ENCODE results near the gene ENKD1.

The ENKD1 gene

DNA sequence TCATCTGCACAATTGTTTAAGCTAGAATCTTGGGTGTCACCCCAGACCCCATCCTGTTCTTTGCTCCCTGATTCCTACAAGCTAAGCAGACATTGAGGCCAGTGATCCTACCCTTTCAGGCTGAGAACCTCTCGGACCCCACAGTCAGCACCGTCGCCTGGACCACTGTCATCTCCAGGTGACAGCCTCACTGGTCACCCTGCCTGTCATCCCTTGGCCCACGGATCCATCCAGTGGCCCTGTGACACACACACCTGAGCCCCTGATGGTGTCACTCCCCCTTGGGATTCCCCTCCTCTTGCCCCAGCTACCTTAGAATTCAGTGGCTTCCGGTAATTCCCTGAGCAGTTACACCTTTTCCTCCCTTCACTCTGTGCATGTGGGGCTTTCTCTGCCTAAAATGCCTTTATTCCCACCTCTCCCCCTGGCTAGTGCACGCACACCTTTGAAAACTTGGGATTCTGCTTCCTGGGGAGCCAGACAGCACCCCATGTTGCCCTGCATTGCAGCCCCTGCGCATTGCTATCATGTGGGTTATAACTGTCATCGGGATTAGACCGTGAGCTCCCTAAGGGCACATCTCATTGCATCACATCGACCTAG lies 3.0 kb upstream of the ENKD1 start:
- Histone ChIP-seq H3K9ac (ENCODE audit: low read depth, low read length) (no peak overlapping the region), H3K27ac (ENCODE audit: low read depth, low read length) (no peak overlapping the region), H3K4me1 (ENCODE audit: control insufficient read depth, insufficient read depth, low read length) (peaks cover 9% of the 10 kb centered on the region; the same call in 1 of the 2 replicates), H3K36me3 (ENCODE audit: control insufficient read depth, insufficient read depth, low read length) (no peaks in the 10 kb centered on the region), H3K4me3 (ENCODE audit: low read depth, low read length) (no peak overlapping the region), H3K9me3 (ENCODE audit: control insufficient read depth, insufficient read depth, low read length) (no peaks in the 10 kb centered on the region), H3K27me3 (ENCODE audit: control insufficient read depth, insufficient read depth, low read length) (peaks cover 10% of the 10 kb centered on the region)

GRCh38 chr16:67668495-67669157 lies 2.1 kb upstream of the ENKD1 start:
- H3K27me3 ChIP-seq (ENCODE audit: control insufficient read depth, insufficient read depth, low read length) = peaks cover 10% of the 10 kb centered on the region
- H3K4me1 ChIP-seq (ENCODE audit: control insufficient read depth, insufficient read depth, low read length) = peaks cover 9% of the 10 kb centered on the region; the same call in 1 of the 2 replicates
- no peak overlapping the region for H3K9ac ChIP-seq (ENCODE audit: low read depth, low read length)
- H3K27ac ChIP-seq (ENCODE audit: low read depth, low read length) = no peak overlapping the region
- H3K9me3 ChIP-seq (ENCODE audit: control insufficient read depth, insufficient read depth, low read length) = no peaks in the 10 kb centered on the region
- H3K36me3 ChIP-seq (ENCODE audit: control insufficient read depth, insufficient read depth, low read length) = no peaks in the 10 kb centered on the region
- H3K4me3 ChIP-seq (ENCODE audit: low read depth, low read length) = no peak overlapping the region

DNA sequence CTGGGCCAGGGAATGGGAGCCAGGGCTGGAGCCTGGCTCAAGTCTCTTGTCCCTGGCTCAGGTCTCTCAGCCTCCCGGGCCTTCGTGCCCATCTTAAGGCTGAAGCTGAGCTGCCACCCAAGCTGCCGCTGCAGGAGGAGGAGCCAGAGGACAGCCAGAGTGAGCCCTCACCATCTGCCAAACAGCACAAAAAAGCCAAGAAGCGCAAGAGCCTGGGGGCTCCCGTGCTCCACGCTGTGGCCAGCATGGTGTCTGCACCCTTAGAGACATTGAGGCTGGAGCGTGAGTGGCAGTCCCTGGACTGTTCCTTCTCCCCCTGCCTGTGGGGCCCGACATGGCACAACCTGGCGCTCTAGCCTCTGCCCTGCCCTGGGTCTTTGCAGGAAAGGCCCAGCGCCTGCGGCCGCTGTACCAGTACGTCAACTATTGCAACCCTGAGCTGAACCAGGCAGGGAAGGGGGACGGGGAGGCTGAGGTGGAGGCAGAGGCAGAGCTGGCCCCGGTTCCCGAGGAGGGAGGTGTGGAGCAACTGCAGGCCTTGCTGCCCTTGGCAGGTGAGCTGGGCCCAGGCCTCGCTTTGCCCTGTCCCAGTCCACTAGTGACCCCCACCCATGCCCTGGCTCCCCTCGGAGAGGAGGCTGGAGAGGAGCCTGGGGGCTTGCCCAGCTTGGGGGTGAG lies 1.4 kb upstream of the ENKD1 start:
- no peak overlapping the region for H3K9ac ChIP-seq (ENCODE audit: low read depth, low read length)
- peaks cover 9% of the 10 kb centered on the region; the same call in 1 of the 2 replicates for H3K4me1 ChIP-seq (ENCODE audit: control insufficient read depth, insufficient read depth, low read length)
- peaks cover 10% of the 10 kb centered on the region for H3K27me3 ChIP-seq (ENCODE audit: control insufficient read depth, insufficient read depth, low read length)
- no peak overlapping the region for H3K4me3 ChIP-seq (ENCODE audit: low read depth, low read length)
- H3K27ac ChIP-seq (ENCODE audit: low read depth, low read length) = no peak overlapping the region
- no peaks in the 10 kb centered on the region for H3K36me3 ChIP-seq (ENCODE audit: control insufficient read depth, insufficient read depth, low read length)
- H3K9me3 ChIP-seq (ENCODE audit: control insufficient read depth, insufficient read depth, low read length) = no peaks in the 10 kb centered on the region

DNA sequence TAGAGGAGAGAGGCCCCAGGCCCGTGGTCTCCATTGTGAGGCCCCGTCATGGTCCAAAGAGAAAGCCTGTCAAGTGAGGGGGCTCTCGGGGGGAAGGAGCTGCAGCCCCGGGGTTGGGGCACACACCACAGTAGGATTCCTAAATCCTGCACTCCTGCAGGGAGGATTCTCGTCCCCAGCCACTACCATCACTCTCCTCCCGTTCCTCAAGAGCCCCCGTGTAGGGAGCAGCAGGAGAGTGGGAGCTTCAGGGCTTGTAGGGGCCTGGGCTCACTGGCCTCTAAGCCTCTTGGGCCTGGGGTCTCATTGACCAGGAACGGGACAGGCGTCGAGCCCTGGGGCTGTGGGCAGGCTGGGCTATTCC lies 885 bp upstream of the ENKD1 start:
- peaks cover 10% of the 10 kb centered on the region for H3K27me3 ChIP-seq (ENCODE audit: control insufficient read depth, insufficient read depth, low read length)
- H3K9ac ChIP-seq (ENCODE audit: low read depth, low read length) = no peak overlapping the region
- H3K27ac ChIP-seq (ENCODE audit: low read depth, low read length) = no peak overlapping the region
- H3K36me3 ChIP-seq (ENCODE audit: control insufficient read depth, insufficient read depth, low read length) = no peaks in the 10 kb centered on the region; the same call in 1 of the 2 replicates
- no peaks in the 10 kb centered on the region for H3K9me3 ChIP-seq (ENCODE audit: control insufficient read depth, insufficient read depth, low read length)
- no peak overlapping the region for H3K4me3 ChIP-seq (ENCODE audit: low read depth, low read length)
- peaks cover 9% of the 10 kb centered on the region; the same call in 1 of the 2 replicates for H3K4me1 ChIP-seq (ENCODE audit: control insufficient read depth, insufficient read depth, low read length)

DNA sequence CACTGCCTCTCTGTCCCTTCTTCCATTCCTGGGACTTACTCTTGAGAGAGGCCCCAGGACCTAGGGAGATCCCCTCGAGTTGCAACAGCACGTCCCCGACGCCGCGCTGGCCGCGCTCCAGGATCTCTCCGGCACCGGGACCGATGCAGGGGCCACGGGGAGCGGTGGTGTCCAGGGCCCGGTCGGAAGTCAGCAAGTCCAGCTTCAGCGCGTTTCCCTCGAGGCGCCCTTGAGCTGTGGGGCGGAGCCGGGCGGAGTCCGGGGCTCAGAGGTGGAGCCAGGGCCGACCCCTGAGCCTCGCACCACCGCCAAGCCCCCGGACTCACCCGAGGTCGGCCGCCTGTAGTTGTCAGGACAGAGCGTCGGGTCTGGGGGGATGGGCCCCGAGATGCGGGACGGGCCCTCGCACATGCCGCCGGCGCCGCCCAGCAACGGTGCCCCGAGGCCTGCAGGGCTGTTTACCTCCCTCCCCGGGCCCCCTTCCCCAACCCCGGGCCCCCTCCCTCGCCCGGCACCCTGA lies 458 bp downstream of the ENKD1 start:
- Histone ChIP-seq H3K27ac (ENCODE audit: low read depth, low read length) (no peak overlapping the region), H3K9ac (ENCODE audit: low read depth, low read length) (no peak overlapping the region)

GRCh38 chr16:67665598-67665997 lies 952 bp downstream of the ENKD1 start:
- Histone ChIP-seq H3K27ac (ENCODE audit: low read depth, low read length) (no peak overlapping the region), H3K36me3 (ENCODE audit: control insufficient read depth, insufficient read depth, low read length) (no peaks in the 10 kb centered on the region; the same call in 1 of the 2 replicates), H3K27me3 (ENCODE audit: control insufficient read depth, insufficient read depth, low read length) (peaks cover 10% of the 10 kb centered on the region), H3K9me3 (ENCODE audit: control insufficient read depth, insufficient read depth, low read length) (no peaks in the 10 kb centered on the region), H3K4me3 (ENCODE audit: low read depth, low read length) (peak overlapping the region; percentile 64), H3K4me1 (ENCODE audit: control insufficient read depth, insufficient read depth, low read length) (peaks cover 12% of the 10 kb centered on the region; the same call in 1 of the 2 replicates), H3K9ac (ENCODE audit: low read depth, low read length) (no peak overlapping the region)

More for the DNA sequence above, 458 bp downstream of the ENKD1 start:
- Histone ChIP-seq H3K9me3 (ENCODE audit: control insufficient read depth, insufficient read depth, low read length) (no peaks in the 10 kb centered on the region), H3K36me3 (ENCODE audit: control insufficient read depth, insufficient read depth, low read length) (no peaks in the 10 kb centered on the region; the same call in 1 of the 2 replicates), H3K27me3 (ENCODE audit: control insufficient read depth, insufficient read depth, low read length) (peaks cover 10% of the 10 kb centered on the region), H3K4me3 (ENCODE audit: low read depth, low read length) (peak overlapping the region; percentile 64), H3K4me1 (ENCODE audit: control insufficient read depth, insufficient read depth, low read length) (peaks cover 12% of the 10 kb centered on the region; the same call in 1 of the 2 replicates)

DNA sequence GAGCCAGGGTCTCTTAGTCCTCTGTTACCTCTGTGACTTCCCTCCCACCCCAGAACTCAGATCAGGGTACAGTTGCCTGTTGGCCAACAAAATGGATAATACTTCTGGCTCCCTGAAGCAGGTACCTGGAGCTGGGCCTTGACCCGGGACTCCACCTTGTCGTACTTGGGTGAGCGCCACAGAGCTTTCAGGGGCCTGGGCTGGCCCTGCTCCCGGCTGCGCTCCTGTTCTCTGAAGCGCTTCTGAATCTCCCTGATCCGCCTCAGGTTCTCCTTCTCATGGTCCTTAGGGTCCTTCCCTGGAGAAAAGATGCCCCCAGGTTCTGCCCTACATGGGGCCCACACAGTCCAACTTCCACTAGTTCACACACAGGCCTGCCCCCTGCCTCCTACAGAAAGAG lies 1.7 kb downstream of the ENKD1 start:
- H3K9ac ChIP-seq (ENCODE audit: low read depth, low read length) = no peak overlapping the region
- H3K27ac ChIP-seq (ENCODE audit: low read depth, low read length) = no peak overlapping the region
- H3K9me3 ChIP-seq (ENCODE audit: control insufficient read depth, insufficient read depth, low read length) = no peaks in the 10 kb centered on the region
- no peak overlapping the region for H3K4me3 ChIP-seq (ENCODE audit: low read depth, low read length)
- H3K27me3 ChIP-seq (ENCODE audit: control insufficient read depth, insufficient read depth, low read length) = peaks cover 10% of the 10 kb centered on the region
- peaks cover 12% of the 10 kb centered on the region; the same call in 1 of the 2 replicates for H3K4me1 ChIP-seq (ENCODE audit: control insufficient read depth, insufficient read depth, low read length)
- no peaks in the 10 kb centered on the region; the same call in 1 of the 2 replicates for H3K36me3 ChIP-seq (ENCODE audit: control insufficient read depth, insufficient read depth, low read length)

DNA sequence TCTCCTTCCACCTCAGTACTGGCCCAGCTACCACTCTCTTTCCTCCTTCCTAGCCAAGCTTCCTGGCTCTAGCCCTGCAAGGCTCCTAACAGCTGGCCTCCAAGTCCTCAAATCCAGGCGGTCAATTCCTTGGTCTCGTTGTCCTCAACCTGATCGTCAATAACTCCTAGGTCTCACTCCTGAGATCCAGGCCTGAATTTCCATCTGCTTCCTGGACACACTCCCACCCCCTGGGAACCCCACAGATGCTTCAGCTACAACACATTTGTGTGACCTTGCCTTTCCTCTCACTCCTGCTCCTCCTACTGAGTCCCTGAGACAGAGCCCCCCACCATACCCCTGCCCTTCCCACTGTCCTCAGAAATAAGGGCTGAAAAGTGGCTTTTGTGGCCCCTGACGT lies 2.3 kb downstream of the ENKD1 start:
- H3K27me3 ChIP-seq (ENCODE audit: control insufficient read depth, insufficient read depth, low read length) = peaks cover 10% of the 10 kb centered on the region
- peaks cover 12% of the 10 kb centered on the region; the same call in 1 of the 2 replicates for H3K4me1 ChIP-seq (ENCODE audit: control insufficient read depth, insufficient read depth, low read length)
- no peak overlapping the region for H3K27ac ChIP-seq (ENCODE audit: low read depth, low read length)
- H3K9me3 ChIP-seq (ENCODE audit: control insufficient read depth, insufficient read depth, low read length) = no peaks in the 10 kb centered on the region
- no peaks in the 10 kb centered on the region; the same call in 1 of the 2 replicates for H3K36me3 ChIP-seq (ENCODE audit: control insufficient read depth, insufficient read depth, low read length)
- no peak overlapping the region for H3K4me3 ChIP-seq (ENCODE audit: low read depth, low read length)
- no peak overlapping the region for H3K9ac ChIP-seq (ENCODE audit: low read depth, low read length)

GRCh38 chr16:67663877-67664222 lies 2.7 kb downstream of the ENKD1 start:
- Histone ChIP-seq H3K27ac (ENCODE audit: low read depth, low read length) (no peak overlapping the region), H3K36me3 (ENCODE audit: control insufficient read depth, insufficient read depth, low read length) (no peaks in the 10 kb centered on the region; the same call in 1 of the 2 replicates), H3K27me3 (ENCODE audit: control insufficient read depth, insufficient read depth, low read length) (peaks cover 10% of the 10 kb centered on the region), H3K9me3 (ENCODE audit: control insufficient read depth, insufficient read depth, low read length) (no peaks in the 10 kb centered on the region), H3K9ac (ENCODE audit: low read depth, low read length) (no peak overlapping the region), H3K4me3 (ENCODE audit: low read depth, low read length) (no peak overlapping the region), H3K4me1 (ENCODE audit: control insufficient read depth, insufficient read depth, low read length) (peaks cover 12% of the 10 kb centered on the region; the same call in 1 of the 2 replicates)

DNA sequence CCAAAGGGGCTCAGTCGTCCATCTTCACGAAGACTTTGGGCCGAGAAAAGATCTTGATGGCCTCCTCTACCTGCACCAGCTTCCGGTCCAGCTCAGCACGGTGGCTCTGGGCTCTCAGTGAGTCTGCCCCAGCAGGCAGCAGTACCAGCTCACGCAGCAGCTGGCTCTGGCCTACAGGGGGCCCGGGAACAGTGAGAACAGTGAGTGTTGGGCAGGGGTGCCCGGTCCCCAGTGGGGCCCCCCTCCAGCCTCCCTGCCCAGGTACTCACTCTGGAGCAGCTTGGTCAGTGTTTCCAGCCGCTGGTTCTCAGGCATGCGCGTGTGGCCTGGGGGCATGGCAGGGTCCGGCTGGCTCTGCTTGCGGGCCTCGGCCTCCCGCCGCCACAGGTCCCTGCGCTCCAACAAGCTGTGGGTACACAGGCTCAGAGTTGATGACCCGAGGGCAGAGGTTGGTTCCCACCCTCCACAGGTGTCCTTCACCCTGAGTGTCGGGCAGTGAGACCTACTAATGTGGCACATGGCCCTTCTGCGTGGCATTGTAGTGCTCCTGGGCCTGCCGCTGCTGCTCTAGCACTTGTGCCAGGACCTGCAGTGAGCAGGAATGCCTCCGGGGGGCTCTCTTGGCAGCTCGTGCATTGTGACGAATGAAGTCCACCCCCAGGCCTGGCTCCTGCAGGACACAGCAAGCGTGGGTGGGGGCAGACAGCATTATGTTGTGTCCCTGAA lies 3.2 kb downstream of the ENKD1 start:
- Histone ChIP-seq H3K4me3 (ENCODE audit: low read depth, low read length) (no peak overlapping the region), H3K27ac (ENCODE audit: low read depth, low read length) (no peak overlapping the region), H3K27me3 (ENCODE audit: control insufficient read depth, insufficient read depth, low read length) (peaks cover 10% of the 10 kb centered on the region), H3K9ac (ENCODE audit: low read depth, low read length) (no peak overlapping the region), H3K9me3 (ENCODE audit: control insufficient read depth, insufficient read depth, low read length) (no peaks in the 10 kb centered on the region), H3K36me3 (ENCODE audit: control insufficient read depth, insufficient read depth, low read length) (peaks cover 4% of the 10 kb centered on the region), H3K4me1 (ENCODE audit: control insufficient read depth, insufficient read depth, low read length) (peaks cover 12% of the 10 kb centered on the region; the same call in 1 of the 2 replicates)

All from HUES48 (cell line).